Neural progenitor cell (in vitro differentiated cells): ENCODE results near the gene OSGIN1. TPM values are rescaled to one million over a fixed set of nuclear protein-coding genes. Genes with fewer than 3 reads are reported as not detected.
A peak's percentile ranks its signal among the peaks of the same experiment; 100 is the strongest.

Source experiments
- DNase-seq: peaks from one replicate; pipeline ENCODE4 v3.0.0-alpha.2; 2016; ENCODE audit warnings: low spot score
- H2AFZ ChIP-seq: fragments of 200-600 bp; sonication (generic); replicated peaks from 2 replicates; pipeline ENCODE4 v1.6.1; 2016; ENCODE audit warnings: antibody characterized with exemption
- H3F3A ChIP-seq: fragments of 200-600 bp; sonication (generic); 2 replicates; pipeline ENCODE4 v1.6.1; 2016; ENCODE audit warnings: antibody characterized with exemption, low read depth
- H3K27ac ChIP-seq: fragments of 200-600 bp; sonication (generic); 2 replicates; pipeline ENCODE4 v1.5.1; 2016; ENCODE audit warnings: mild to moderate bottlenecking
- H3K27me3 ChIP-seq: fragments of 200-600 bp; sonication (generic); 2 replicates; pipeline ENCODE4 v1.6.1; 2016; ENCODE audit warnings: mild to moderate bottlenecking, moderate library complexity
- H3K36me3 ChIP-seq: fragments of 200-600 bp; sonication (generic); 2 replicates; pipeline ENCODE4 v1.5.1; 2016
- H3K4me1 ChIP-seq: fragments of 200-600 bp; sonication (generic); 2 replicates; pipeline ENCODE4 v1.6.1; 2016; ENCODE audit warnings: mixed run types
- H3K4me2 ChIP-seq: fragments of 200-600 bp; sonication (generic); 2 replicates; pipeline ENCODE4 v1.6.1; 2016
- H3K4me3 ChIP-seq: fragments of 200-600 bp; sonication (generic); 2 replicates; pipeline ENCODE4 v1.5.1; 2016
- H3K79me2 ChIP-seq: fragments of 200-600 bp; sonication (generic); 2 replicates; pipeline ENCODE4 v1.6.1; 2016; ENCODE audit warnings: low read depth
- H3K9ac ChIP-seq: fragments of 200-600 bp; sonication (generic); 2 replicates; pipeline ENCODE4 v1.6.1; 2016
- H3K9me3 ChIP-seq: fragments of 200-600 bp; sonication (generic); 2 replicates; pipeline ENCODE4 v1.5.1; 2016; ENCODE audit warnings: low read depth
- H4K20me1 ChIP-seq: fragments of 200-600 bp; sonication (generic); 2 replicates; pipeline ENCODE4 v1.6.1; 2016; ENCODE audit warnings: low read depth
- H3K27ac Mint-ChIP-seq: 3 replicates; pipeline ENCODE4 v1.8.0; 2021; ENCODE audit warnings: mixed read lengths
- H3K27me3 Mint-ChIP-seq: 2 replicates; pipeline ENCODE4 v1.8.0; 2022; ENCODE audit warnings: low read depth, mild to moderate bottlenecking, inconsistent platforms, moderate library complexity, mixed read lengths; ENCODE audit not compliant: insufficient read depth
- H3K36me3 Mint-ChIP-seq: 3 replicates; pipeline ENCODE4 v1.8.0; 2021; ENCODE audit warnings: mixed read lengths
- H3K4me1 Mint-ChIP-seq: 3 replicates; pipeline ENCODE4 v1.8.0; 2021; ENCODE audit warnings: mixed read lengths
- H3K4me3 Mint-ChIP-seq: 3 replicates; pipeline ENCODE4 v1.8.0; 2021; ENCODE audit warnings: mild to moderate bottlenecking, moderate library complexity, mixed read lengths
- H3K9me3 Mint-ChIP-seq: 3 replicates; pipeline ENCODE4 v1.8.0; 2020; ENCODE audit warnings: mixed read lengths
- EZH2 ChIP-seq: fragments of 200-600 bp; sonication (generic); IDR thresholded peaks from 2 replicates; pipeline ENCODE4 v1.6.1; 2017; ENCODE audit warnings: antibody characterized with exemption, mild to moderate bottlenecking, moderate library complexity
- EZH2phosphoT487 ChIP-seq: fragments of 200-600 bp; sonication (generic); IDR thresholded peaks from 2 replicates; pipeline ENCODE4 v1.6.1; 2017; ENCODE audit warnings: antibody characterized with exemption
- total RNA-seq: library from RNA; depleted of rRNA; stranded (reverse); fragments of >200 nt; gene quantifications from 2 replicates; pipeline ENCODE4 v1.2.3, GENCODE V29; 2015; ENCODE audit warnings: low replicate concordance
- TF ChIP-seq, protein P1 (sequence below): fragments of 200-600 bp; sonication (generic); IDR thresholded peaks from 2 replicates; pipeline ENCODE4 v1.5.1; 2017; ENCODE audit warnings: antibody characterized with exemption, mild to moderate bottlenecking

Gene OSGIN1
- total RNA-seq, 1 donor from 2014 or later = not detected

DNA sequence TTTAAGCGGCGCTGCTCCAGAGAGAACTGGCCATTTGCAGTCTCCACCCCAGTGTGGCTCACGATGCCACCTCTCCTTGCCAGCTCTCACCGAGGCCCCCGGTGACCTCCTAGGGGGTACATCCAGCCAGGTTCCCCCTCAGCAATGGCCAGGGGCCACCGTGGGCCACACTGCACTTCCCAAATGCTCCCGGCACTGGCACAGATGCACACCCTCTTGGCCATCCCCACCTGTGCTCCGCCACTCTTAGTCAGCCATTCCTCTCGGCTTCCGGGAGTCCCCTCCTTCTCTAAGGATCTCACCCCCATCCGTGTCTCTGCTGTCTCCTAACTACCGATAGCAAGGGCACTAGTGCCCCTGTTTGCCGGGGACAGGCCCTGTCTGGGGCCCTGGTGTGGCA, 28.4 kb upstream of the OSGIN1 start:
- no peak for DNase-seq
- Mint-ChIP-seq H3K4me1 (peaks cover 22% of the 10 kb centered on the region), H3K4me3 (no peak overlapping the region), H3K27me3 (peaks cover 5% of the 10 kb centered on the region), H3K9me3 (no peaks in the 10 kb centered on the region), H3K36me3 (peaks cover 9% of the 10 kb centered on the region), H3K27ac (peak overlapping the region; percentile 37)
- Histone ChIP-seq H3K27me3 (no peaks in the 10 kb centered on the region), H4K20me1 (no peaks in the 10 kb centered on the region), H3F3A (peaks cover 12% of the 10 kb centered on the region), H3K4me3 (no peak overlapping the region), H3K36me3 (no peaks in the 10 kb centered on the region), H3K9ac (no peak overlapping the region), H3K79me2 (no peaks in the 10 kb centered on the region), H2AFZ (no peak overlapping the region), H3K9me3 (no peaks in the 10 kb centered on the region), H3K4me2 (no peak overlapping the region), H3K4me1 (peaks cover 11% of the 10 kb centered on the region), H3K27ac (no peak overlapping the region)
- TF ChIP-seq, protein P1, sequence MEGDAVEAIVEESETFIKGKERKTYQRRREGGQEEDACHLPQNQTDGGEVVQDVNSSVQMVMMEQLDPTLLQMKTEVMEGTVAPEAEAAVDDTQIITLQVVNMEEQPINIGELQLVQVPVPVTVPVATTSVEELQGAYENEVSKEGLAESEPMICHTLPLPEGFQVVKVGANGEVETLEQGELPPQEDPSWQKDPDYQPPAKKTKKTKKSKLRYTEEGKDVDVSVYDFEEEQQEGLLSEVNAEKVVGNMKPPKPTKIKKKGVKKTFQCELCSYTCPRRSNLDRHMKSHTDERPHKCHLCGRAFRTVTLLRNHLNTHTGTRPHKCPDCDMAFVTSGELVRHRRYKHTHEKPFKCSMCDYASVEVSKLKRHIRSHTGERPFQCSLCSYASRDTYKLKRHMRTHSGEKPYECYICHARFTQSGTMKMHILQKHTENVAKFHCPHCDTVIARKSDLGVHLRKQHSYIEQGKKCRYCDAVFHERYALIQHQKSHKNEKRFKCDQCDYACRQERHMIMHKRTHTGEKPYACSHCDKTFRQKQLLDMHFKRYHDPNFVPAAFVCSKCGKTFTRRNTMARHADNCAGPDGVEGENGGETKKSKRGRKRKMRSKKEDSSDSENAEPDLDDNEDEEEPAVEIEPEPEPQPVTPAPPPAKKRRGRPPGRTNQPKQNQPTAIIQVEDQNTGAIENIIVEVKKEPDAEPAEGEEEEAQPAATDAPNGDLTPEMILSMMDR = no peak
- TF ChIP-seq EZH2 (no peak), EZH2phosphoT487 (no peak)

DNA sequence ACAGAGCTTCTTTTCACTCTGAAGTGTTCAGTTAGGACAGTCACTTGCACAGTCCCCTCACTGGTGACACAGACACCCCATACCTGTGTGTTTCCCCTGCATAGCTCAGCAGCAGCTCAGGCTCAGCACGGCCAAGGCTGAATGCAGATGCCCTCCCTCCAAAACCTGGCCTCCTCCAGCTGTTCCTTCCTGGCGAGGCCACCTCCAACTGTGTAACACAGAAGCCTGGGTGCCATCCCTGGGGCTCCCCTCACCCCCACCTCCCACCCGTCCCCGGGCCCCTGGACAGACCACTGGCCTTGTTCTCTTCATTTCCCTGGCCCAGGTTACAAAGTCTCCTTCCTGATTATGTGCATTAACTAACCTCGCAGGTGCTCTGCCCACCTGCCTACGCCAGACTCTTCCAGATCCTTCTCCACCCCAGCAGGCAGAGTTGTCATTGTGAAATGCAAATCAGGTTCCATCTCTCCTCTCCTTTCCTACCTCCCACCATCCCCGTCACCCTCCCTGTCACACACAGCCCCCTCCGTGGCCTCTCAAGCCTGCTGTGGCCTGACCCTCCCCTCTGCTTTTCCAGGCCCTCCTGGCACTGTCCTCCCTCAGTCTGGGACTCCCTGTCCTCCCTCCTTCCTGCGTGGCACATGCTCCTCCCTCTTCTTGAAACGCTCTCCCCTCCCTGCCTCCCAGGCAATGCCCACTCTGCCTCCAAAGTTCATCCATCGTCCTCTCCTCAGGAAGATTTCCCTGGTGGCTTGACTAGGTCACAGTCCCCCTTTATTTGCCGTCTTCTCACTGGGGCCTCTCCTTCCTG, 27.7 kb upstream of the OSGIN1 start:
- Mint-ChIP-seq H3K27ac (peak overlapping the region; percentile 37), H3K4me3 (no peak overlapping the region), H3K27me3 (peaks cover 5% of the 10 kb centered on the region), H3K36me3 (peaks cover 6% of the 10 kb centered on the region), H3K4me1 (peaks cover 22% of the 10 kb centered on the region), H3K9me3 (no peaks in the 10 kb centered on the region)
- Histone ChIP-seq H3K9me3 (no peaks in the 10 kb centered on the region), H3K4me2 (no peak overlapping the region), H4K20me1 (no peaks in the 10 kb centered on the region), H3K36me3 (no peaks in the 10 kb centered on the region), H3K4me3 (no peak overlapping the region), H2AFZ (no peak overlapping the region), H3K9ac (no peak overlapping the region), H3K27me3 (no peaks in the 10 kb centered on the region), H3K27ac (no peak overlapping the region), H3K4me1 (peaks cover 11% of the 10 kb centered on the region), H3F3A (peaks cover 12% of the 10 kb centered on the region), H3K79me2 (no peaks in the 10 kb centered on the region)
- DNase-seq = no peak
- TF ChIP-seq EZH2 (no peak), EZH2phosphoT487 (no peak)
- TF ChIP-seq, protein P1 = no peak

DNA sequence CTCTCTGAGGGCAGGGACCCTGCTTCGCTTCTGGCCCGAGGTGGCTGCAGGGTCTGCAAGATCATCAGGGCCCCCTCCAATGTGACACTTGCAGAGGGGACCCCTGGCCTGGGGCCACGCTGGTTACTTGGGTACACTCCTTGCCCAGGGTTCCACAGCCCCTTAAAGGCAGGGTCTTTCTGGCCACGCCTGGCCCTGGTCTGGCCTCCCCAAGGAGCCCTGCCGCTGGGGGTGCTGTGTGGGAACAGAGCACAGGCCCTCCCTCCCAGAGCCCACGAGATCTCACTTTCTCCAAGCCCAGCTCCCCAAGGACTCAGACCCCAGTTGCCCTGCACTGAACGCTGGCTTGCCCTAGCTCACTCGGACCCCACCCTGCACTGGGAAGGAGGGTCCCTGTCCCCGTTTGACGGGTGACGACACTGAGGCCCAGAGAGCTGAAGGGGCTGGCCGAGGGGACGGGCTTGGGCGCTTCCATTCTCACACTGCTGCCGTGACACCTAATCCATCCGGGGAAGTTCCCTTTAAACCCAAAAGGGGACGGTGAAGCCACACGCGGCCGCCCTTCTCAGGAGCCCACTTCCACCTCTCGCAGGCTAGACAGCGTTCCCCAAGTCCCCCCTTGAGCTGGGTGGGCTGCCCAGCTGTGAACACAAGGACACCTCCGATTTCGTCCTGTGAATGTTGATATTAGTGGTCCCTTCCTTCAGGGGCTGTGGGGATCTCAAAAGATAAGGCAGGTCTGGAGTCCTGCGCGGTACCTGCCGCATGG, 26.9 kb upstream of the OSGIN1 start:
- TF ChIP-seq, protein P1 = no peak
- TF ChIP-seq EZH2 (no peak), EZH2phosphoT487 (no peak)
- no peaks in the 10 kb centered on the region for H3K9me3 ChIP-seq
- H3K4me2 ChIP-seq = no peak overlapping the region
- H3K9me3 Mint-ChIP-seq = no peaks in the 10 kb centered on the region
- DNase-seq = no peak
- H3K36me3 Mint-ChIP-seq = peaks cover 1% of the 10 kb centered on the region
- peak overlapping the region; percentile 41 for H3K4me3 Mint-ChIP-seq
- peaks cover 22% of the 10 kb centered on the region for H3K4me1 Mint-ChIP-seq
- peaks cover 12% of the 10 kb centered on the region for H3F3A ChIP-seq
- no peak overlapping the region for H2AFZ ChIP-seq
- H3K9ac ChIP-seq = no peak overlapping the region
- H3K36me3 ChIP-seq = no peaks in the 10 kb centered on the region
- no peaks in the 10 kb centered on the region for H4K20me1 ChIP-seq
- H3K27ac ChIP-seq = no peak overlapping the region
- no peaks in the 10 kb centered on the region for H3K79me2 ChIP-seq
- H3K4me1 ChIP-seq = peaks cover 11% of the 10 kb centered on the region
- peaks cover 5% of the 10 kb centered on the region for H3K27me3 Mint-ChIP-seq
- H3K4me3 ChIP-seq = peak overlapping the region; percentile 46
- no peak overlapping the region for H3K27ac Mint-ChIP-seq
- H3K27me3 ChIP-seq = no peaks in the 10 kb centered on the region
